ENCODE data around the gene KMT2D. TPM values are rescaled to one million over a fixed set of nuclear protein-coding genes. Genes with fewer than 3 reads are reported as not detected.
A peak's percentile ranks its signal among the peaks of the same experiment; 100 is the strongest.

Gene KMT2D
- polyA plus RNA-seq, 1 donor: 46.1 TPM

- Histone ChIP-seq H3K4me1 (ENCODE audit: control insufficient read depth, insufficient read depth, low read length) (no peaks in the 10 kb centered on the region), H3K36me3 (ENCODE audit: control insufficient read depth, insufficient read depth, low read length) (peaks cover 96% of the 10 kb centered on the region), H3K27me3 (ENCODE audit: control insufficient read depth, insufficient read depth, low read length) (no peaks in the 10 kb centered on the region), H3K27ac (ENCODE audit: low read length) (no peak overlapping the region), H3K4me3 (ENCODE audit: low read length) (no peak overlapping the region), H3K9me3 (ENCODE audit: control insufficient read depth, low read depth, low read length) (no peaks in the 10 kb centered on the region)
- DNase-seq: no peak
- no CpG with 5 or more reads among the region's 26 CpGs for WGBS (ENCODE audit: insufficient coverage, low lambda C conversion rate)
These were observed 33.7 kb downstream of the KMT2D start for GRCh38 chr12:49026678-49027480.

- no peak overlapping the region for H3K4me3 ChIP-seq (ENCODE audit: low read length)
- no peaks in the 10 kb centered on the region for H3K9me3 ChIP-seq (ENCODE audit: control insufficient read depth, low read depth, low read length)
- H3K27me3 ChIP-seq (ENCODE audit: control insufficient read depth, insufficient read depth, low read length): no peaks in the 10 kb centered on the region
- peaks cover 96% of the 10 kb centered on the region for H3K36me3 ChIP-seq (ENCODE audit: control insufficient read depth, insufficient read depth, low read length)
- H3K4me1 ChIP-seq (ENCODE audit: control insufficient read depth, insufficient read depth, low read length): no peaks in the 10 kb centered on the region
- DNase-seq: no peak
- no CpG with 5 or more reads among the region's 21 CpGs for WGBS (ENCODE audit: insufficient coverage, low lambda C conversion rate)
- H3K27ac ChIP-seq (ENCODE audit: low read length): no peak overlapping the region
These were observed 34.5 kb downstream of the KMT2D start for GRCh38 chr12:49026101-49026500.

GRCh38 chr12:49025463-49025862 is 35.1 kb downstream of the KMT2D start:
- no peak overlapping the region for H3K4me3 ChIP-seq (ENCODE audit: low read length)
- H3K4me1 ChIP-seq (ENCODE audit: control insufficient read depth, insufficient read depth, low read length): no peaks in the 10 kb centered on the region
- no peak for DNase-seq
- WGBS (ENCODE audit: insufficient coverage, low lambda C conversion rate): no CpG with 5 or more reads among the region's 4 CpGs
- H3K36me3 ChIP-seq (ENCODE audit: control insufficient read depth, insufficient read depth, low read length): peaks cover 96% of the 10 kb centered on the region
- H3K27ac ChIP-seq (ENCODE audit: low read length): no peak overlapping the region
- H3K27me3 ChIP-seq (ENCODE audit: control insufficient read depth, insufficient read depth, low read length): no peaks in the 10 kb centered on the region
- no peaks in the 10 kb centered on the region for H3K9me3 ChIP-seq (ENCODE audit: control insufficient read depth, low read depth, low read length)

- Histone ChIP-seq H3K36me3 (ENCODE audit: control insufficient read depth, insufficient read depth, low read length) (peaks cover 88% of the 10 kb centered on the region), H3K27me3 (ENCODE audit: control insufficient read depth, insufficient read depth, low read length) (no peaks in the 10 kb centered on the region), H3K9me3 (ENCODE audit: control insufficient read depth, low read depth, low read length) (no peaks in the 10 kb centered on the region), H3K27ac (ENCODE audit: low read length) (no peak overlapping the region), H3K4me3 (ENCODE audit: low read length) (no peak overlapping the region), H3K4me1 (ENCODE audit: control insufficient read depth, insufficient read depth, low read length) (peaks cover 4% of the 10 kb centered on the region)
- WGBS (ENCODE audit: insufficient coverage, low lambda C conversion rate): no CpG with 5 or more reads among the region's 12 CpGs
- no peak for DNase-seq
These were observed 36.1 kb downstream of the KMT2D start for GRCh38 chr12:49024543-49024942.

GRCh38 chr12:49023812-49024211 is 36.8 kb downstream of the KMT2D start:
- peaks cover 81% of the 10 kb centered on the region for H3K36me3 ChIP-seq (ENCODE audit: control insufficient read depth, insufficient read depth, low read length)
- H3K4me3 ChIP-seq (ENCODE audit: low read length): no peak overlapping the region

GRCh38 chr12:49022558-49023178 is 37.9 kb downstream of the KMT2D start:
- Histone ChIP-seq H3K36me3 (ENCODE audit: control insufficient read depth, insufficient read depth, low read length) (peaks cover 69% of the 10 kb centered on the region), H3K9me3 (ENCODE audit: control insufficient read depth, low read depth, low read length) (no peaks in the 10 kb centered on the region), H3K4me1 (ENCODE audit: control insufficient read depth, insufficient read depth, low read length) (peaks cover 6% of the 10 kb centered on the region), H3K27ac (ENCODE audit: low read length) (no peak overlapping the region), H3K4me3 (ENCODE audit: low read length) (no peak overlapping the region), H3K27me3 (ENCODE audit: control insufficient read depth, insufficient read depth, low read length) (no peaks in the 10 kb centered on the region)
- no CpG with 5 or more reads among the region's 15 CpGs for WGBS (ENCODE audit: insufficient coverage, low lambda C conversion rate)
- no peak for DNase-seq

More at GRCh38 chr12:49023812-49024211, 36.8 kb downstream of the KMT2D start:
- no peak overlapping the region for H3K27ac ChIP-seq (ENCODE audit: low read length)
- WGBS (ENCODE audit: insufficient coverage, low lambda C conversion rate): 100% methylated on average over 1 of the region's 2 CpGs
- peaks cover 6% of the 10 kb centered on the region for H3K4me1 ChIP-seq (ENCODE audit: control insufficient read depth, insufficient read depth, low read length)
- H3K27me3 ChIP-seq (ENCODE audit: control insufficient read depth, insufficient read depth, low read length): no peaks in the 10 kb centered on the region
- H3K9me3 ChIP-seq (ENCODE audit: control insufficient read depth, low read depth, low read length): no peaks in the 10 kb centered on the region
- no peak for DNase-seq

- no peaks in the 10 kb centered on the region for H3K9me3 ChIP-seq (ENCODE audit: control insufficient read depth, low read depth, low read length)
- no peak overlapping the region for H3K4me3 ChIP-seq (ENCODE audit: low read length)
- WGBS (ENCODE audit: insufficient coverage, low lambda C conversion rate): no CpG with 5 or more reads among the region's 11 CpGs
- H3K27me3 ChIP-seq (ENCODE audit: control insufficient read depth, insufficient read depth, low read length): no peaks in the 10 kb centered on the region
- H3K36me3 ChIP-seq (ENCODE audit: control insufficient read depth, insufficient read depth, low read length): peaks cover 57% of the 10 kb centered on the region
- peaks cover 6% of the 10 kb centered on the region for H3K4me1 ChIP-seq (ENCODE audit: control insufficient read depth, insufficient read depth, low read length)
- no peak for DNase-seq
- H3K27ac ChIP-seq (ENCODE audit: low read length): no peak overlapping the region
These were observed 39.2 kb downstream of the KMT2D start for GRCh38 chr12:49021292-49021915.

GRCh38 chr12:49020441-49020840 is 40.2 kb downstream of the KMT2D start:
- H3K4me3 ChIP-seq (ENCODE audit: low read length): no peak overlapping the region
- no CpG with 5 or more reads among the region's 6 CpGs for WGBS (ENCODE audit: insufficient coverage, low lambda C conversion rate)
- no peak overlapping the region for H3K27ac ChIP-seq (ENCODE audit: low read length)
- H3K9me3 ChIP-seq (ENCODE audit: control insufficient read depth, low read depth, low read length): no peaks in the 10 kb centered on the region
- no peaks in the 10 kb centered on the region for H3K27me3 ChIP-seq (ENCODE audit: control insufficient read depth, insufficient read depth, low read length)
- peaks cover 6% of the 10 kb centered on the region for H3K4me1 ChIP-seq (ENCODE audit: control insufficient read depth, insufficient read depth, low read length)
- no peak for DNase-seq
- peaks cover 48% of the 10 kb centered on the region for H3K36me3 ChIP-seq (ENCODE audit: control insufficient read depth, insufficient read depth, low read length)

- H3K27ac ChIP-seq (ENCODE audit: low read length): peak overlapping the region; percentile 89
- H3K4me1 ChIP-seq (ENCODE audit: control insufficient read depth, insufficient read depth, low read length): peaks cover 6% of the 10 kb centered on the region
- H3K4me3 ChIP-seq (ENCODE audit: low read length): no peak overlapping the region
- no peaks in the 10 kb centered on the region for H3K9me3 ChIP-seq (ENCODE audit: control insufficient read depth, low read depth, low read length)
- no CpG with 5 or more reads among the region's 10 CpGs for WGBS (ENCODE audit: insufficient coverage, low lambda C conversion rate)
- no peaks in the 10 kb centered on the region for H3K27me3 ChIP-seq (ENCODE audit: control insufficient read depth, insufficient read depth, low read length)
- DNase-seq: peak in 1 of 2 donors; percentile 32
- peaks cover 40% of the 10 kb centered on the region for H3K36me3 ChIP-seq (ENCODE audit: control insufficient read depth, insufficient read depth, low read length)
These were observed 40.9 kb downstream of the KMT2D start for GRCh38 chr12:49019443-49020324.

GRCh38 chr12:49019120-49019430 is 41.5 kb downstream of the KMT2D start:
- Histone ChIP-seq H3K27me3 (ENCODE audit: control insufficient read depth, insufficient read depth, low read length) (no peaks in the 10 kb centered on the region), H3K36me3 (ENCODE audit: control insufficient read depth, insufficient read depth, low read length) (peaks cover 34% of the 10 kb centered on the region), H3K4me1 (ENCODE audit: control insufficient read depth, insufficient read depth, low read length) (peaks cover 6% of the 10 kb centered on the region), H3K4me3 (ENCODE audit: low read length) (peak overlapping the region; percentile 61), H3K27ac (ENCODE audit: low read length) (peak overlapping the region; percentile 89), H3K9me3 (ENCODE audit: control insufficient read depth, low read depth, low read length) (no peaks in the 10 kb centered on the region)
- no peak for DNase-seq
- 0% methylated on average over 4 of the region's 8 CpGs for WGBS (ENCODE audit: insufficient coverage, low lambda C conversion rate)

Measured in large intestine (tissue), 3 donors.